Left lung (tissue), 10 donors: ENCODE measurements around the gene SMPDL3A. TPM values are rescaled to one million over a fixed set of nuclear protein-coding genes. Genes with fewer than 3 reads are reported as not detected.

Experiments
- ATAC-seq: fragments of 200-7000 bp; cut with Tn5 transposase; one replicate; pipeline ENCODE4 v1.9.1; 2020; ENCODE audit warnings: moderate library complexity
- DNase-seq, 4 donors: peaks; one replicate each; pipeline ENCODE4 v3.0.0-alpha.2; 2013 to 2020
- H3K27ac ChIP-seq, 2 donors: fragments of 200-600 bp; sonication (generic) in 1 of 2; one replicate each; pipeline versions ENCODE4 v1.5.0 to v1.8.0; 2020 to 2021
- H3K27me3 ChIP-seq, 2 donors: fragments of 200-600 bp; sonication (generic) in 1 of 2; one replicate each; pipeline versions ENCODE4 v1.5.0 to v1.8.0; 2020 to 2021
- H3K36me3 ChIP-seq, 2 donors: fragments of 200-600 bp; sonication (generic) in 1 of 2; one replicate each; pipeline versions ENCODE4 v1.5.0 to v1.8.0; 2020 to 2021
- H3K4me1 ChIP-seq, 2 donors: fragments of 200-600 bp; one replicate each; pipeline ENCODE4 v1.8.0; 2021
- H3K4me3 ChIP-seq, 2 donors: fragments of 200-600 bp; sonication (generic) in 1 of 2; one replicate each; pipeline versions ENCODE4 v1.5.0 to v1.8.0; 2020 to 2021; ENCODE audit warnings: mild to moderate bottlenecking in 1 of 2
- H3K9me3 ChIP-seq, 2 donors: fragments of 200-600 bp; sonication (generic) in 1 of 2; one replicate each; pipeline versions ENCODE4 v1.5.0 to v1.8.0; 2020 to 2021
- CTCF ChIP-seq, 2 donors: fragments of 200-600 bp; sonication (generic) in 1 of 2; IDR thresholded peaks; one replicate each; pipeline versions ENCODE4 v1.5.0 to v1.8.0; 2021; ENCODE audit warnings: antibody characterized with exemption in 2 of 2
- intact Hi-C, 2 donors: fragments of 100-400 bp; cut with DNase I; formaldehyde crosslinking; loops; one replicate each; pipeline versions ENCODE4 v1.11.2 to v1.14.2; 2022
- polyA plus RNA-seq, 6 donors: library from polyadenylated mRNA; unstranded; fragments of 120-200 nt; gene quantifications; one replicate each; pipeline ENCODE4 v1.2.1, GENCODE V29; 2013; ENCODE audit not compliant: insufficient read length in 6 of 6
- total RNA-seq, 2 donors: library from RNA; stranded (reverse); fragmentation: NEBNext Ultra II Directional; extraction: Animal tissue kit (Norgen Biotek cat#: 25700); gene quantifications; one replicate each; pipeline ENCODE4 v1.2.1, GENCODE V29; 2021
- donor health status: DM: no; HTN: yes; CAD: no.
- donor health status: DM: no; HTN: no; CAD: no.

SMPDL3A gene
- total and polyA plus RNA-seq, 8 donors, result 27.4 to 56.4 (median 42.3) TPM

- H3K9me3 ChIP-seq, result no peaks in the 10 kb centered on the region
- no peaks in the 10 kb centered on the region for H3K4me1 ChIP-seq
- H3K27me3 ChIP-seq, result peaks cover 0 to 12% of the 10 kb centered on the region in 2 donors
- H3K36me3 ChIP-seq, result no peaks in the 10 kb centered on the region
- DNase-seq, result no peak
- H3K27ac ChIP-seq, result no peak overlapping the region
- ATAC-seq, result no peak
- H3K4me3 ChIP-seq, result no peak overlapping the region
- TF ChIP-seq CTCF (IDR thresholded peaks at IDR 0.05), result no peak
- intact Hi-C loops, result no loop called here
Measured at GRCh38 chr6:122781716-122782115, 7.3 kb upstream of the SMPDL3A start.

GRCh38 chr6:122783401-122783800 is 5.7 kb upstream of the SMPDL3A start:
- peaks cover 0 to 24% of the 10 kb centered on the region in 2 donors for H3K27me3 ChIP-seq
- intact Hi-C loops, result no loop called here
- no peak for DNase-seq
- H3K27ac ChIP-seq, result no peak overlapping the region
- no peaks in the 10 kb centered on the region for H3K9me3 ChIP-seq
- no peaks in the 10 kb centered on the region for H3K36me3 ChIP-seq
- H3K4me1 ChIP-seq, result peaks cover 1 to 4% of the 10 kb centered on the region in 2 donors
- TF ChIP-seq CTCF (IDR thresholded peaks at IDR 0.05), result no peak
- ATAC-seq, result no peak
- no peak overlapping the region for H3K4me3 ChIP-seq

- no peak for DNase-seq
- Histone ChIP-seq H3K27me3 (peaks cover 0 to 23% of the 10 kb centered on the region in 2 donors), H3K9me3 (no peaks in the 10 kb centered on the region), H3K4me1 (peaks cover 6 to 18% of the 10 kb centered on the region in 2 donors), H3K36me3 (no peaks in the 10 kb centered on the region), H3K4me3 (no peak overlapping the region), H3K27ac (no peak overlapping the region)
- intact Hi-C loops, result no loop called here
- ATAC-seq, result no peak
- no peak for TF ChIP-seq CTCF (IDR thresholded peaks at IDR 0.05)
Measured at GRCh38 chr6:122785891-122786290, 3.2 kb upstream of the SMPDL3A start.

- H3K4me3 ChIP-seq, result no peak overlapping the region
- intact Hi-C loops, result no loop called here
- no peaks in the 10 kb centered on the region for H3K36me3 ChIP-seq
- peaks cover 0 to 23% of the 10 kb centered on the region in 2 donors for H3K27me3 ChIP-seq
- H3K9me3 ChIP-seq, result no peaks in the 10 kb centered on the region
- no peak for TF ChIP-seq CTCF (IDR thresholded peaks at IDR 0.05)
- DNase-seq, result no peak
- H3K27ac ChIP-seq, result no peak overlapping the region
- peaks cover 6 to 35% of the 10 kb centered on the region in 2 donors for H3K4me1 ChIP-seq
- ATAC-seq, result no peak
Measured at GRCh38 chr6:122787721-122788120, 1.3 kb upstream of the SMPDL3A start.

GRCh38 chr6:122788208-122788607 is 850 bp upstream of the SMPDL3A start:
- ATAC-seq, result no peak

More at GRCh38 chr6:122788208-122788607, 850 bp upstream of the SMPDL3A start:
- Histone ChIP-seq H3K4me3 (no peak overlapping the region), H3K9me3 (no peaks in the 10 kb centered on the region), H3K27ac (peak overlapping the region; percentile 97 to 98), H3K4me1 (peaks cover 6 to 39% of the 10 kb centered on the region in 2 donors), H3K27me3 (peaks cover 0 to 23% of the 10 kb centered on the region in 2 donors), H3K36me3 (no peaks in the 10 kb centered on the region)
- no peak for DNase-seq
- no peak for TF ChIP-seq CTCF (IDR thresholded peaks at IDR 0.05)
- intact Hi-C loops, result no loop called here
